HL-60 (cell line): ENCODE results near the gene PRAMEF12.

Experiments used
- DNase-seq, 2 experiments: peaks; one replicate each; pipeline ENCODE4 v3.0.0-alpha.2; 2010 to 2020; ENCODE audit warnings: low read depth in 1 of 2, low spot score in 1 of 2
- H3K27ac ChIP-seq: fragments of 250-450 bp; sonication (Bioruptor Pico); replicated peaks from 2 replicates; pipeline ENCODE4 v1.5.1; 2020; ENCODE audit warnings: mild to moderate bottlenecking, moderate library complexity
- H3K27me3 ChIP-seq: fragments of 250-450 bp; sonication (Bioruptor Pico); 2 replicates; pipeline ENCODE4 v1.5.1; 2021; ENCODE audit warnings: mild to moderate bottlenecking, moderate library complexity; ENCODE audit not compliant: insufficient read depth, poor library complexity, severe bottlenecking
- H3K4me3 ChIP-seq: replicated peaks from 2 replicates; pipeline ENCODE4 v1.5.1; 2011; ENCODE audit warnings: mild to moderate bottlenecking, control low read depth, low read length; ENCODE audit not compliant: insufficient read depth
- GABPA ChIP-seq: IDR thresholded peaks from 2 replicates; pipeline ENCODE4 v1.6.1; 2012; ENCODE audit warnings: low read depth
- POLR2AphosphoS5 ChIP-seq: IDR thresholded peaks from 2 replicates; pipeline ENCODE4 v1.6.1; 2012; ENCODE audit warnings: low read depth
- SPI1 ChIP-seq: IDR thresholded peaks from 2 replicates; pipeline ENCODE4 v1.6.1; 2012; ENCODE audit warnings: low read depth, mild to moderate bottlenecking, borderline replicate concordance
- TF ChIP-seq, protein P1 (sequence below): IDR thresholded peaks from one replicate; pipeline ENCODE4 v1.5.1; 2011; ENCODE audit warnings: low read length, control low read depth, inconsistent platforms; ENCODE audit not compliant: insufficient read depth
- TF ChIP-seq, protein P2 (sequence below): IDR thresholded peaks from 2 replicates; pipeline ENCODE4 v1.6.1; 2012; ENCODE audit warnings: low read depth; ENCODE audit not compliant: insufficient replicate concordance

PRAMEF12 gene

DNA sequence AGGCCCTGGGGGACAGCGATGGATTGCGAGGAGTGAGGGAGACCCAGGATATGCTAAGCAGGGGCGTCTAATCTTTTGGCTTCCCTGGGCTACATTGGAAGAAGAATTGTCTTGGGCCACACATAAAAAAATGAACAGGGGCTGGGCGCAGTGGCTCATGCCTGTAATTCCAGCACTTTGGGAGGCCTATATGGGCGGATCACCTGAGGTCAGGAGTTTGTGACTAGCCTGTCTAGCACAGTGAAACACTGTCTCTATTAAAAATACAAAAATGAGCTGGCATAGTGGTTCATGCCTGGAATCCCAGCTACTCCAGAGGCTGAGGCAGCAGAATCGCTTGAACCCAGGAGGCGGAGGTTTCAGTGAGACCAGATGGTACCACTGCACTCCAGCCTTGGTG is 10.8 kb upstream of the PRAMEF12 start:
- Histone ChIP-seq H3K4me3 (no peak overlapping the region), H3K27ac (no peak overlapping the region), H3K27me3 (no peaks in the 10 kb centered on the region)
- TF ChIP-seq POLR2AphosphoS5 (no peak), SPI1 (no peak), GABPA (no peak)
- TF ChIP-seq, protein P1, sequence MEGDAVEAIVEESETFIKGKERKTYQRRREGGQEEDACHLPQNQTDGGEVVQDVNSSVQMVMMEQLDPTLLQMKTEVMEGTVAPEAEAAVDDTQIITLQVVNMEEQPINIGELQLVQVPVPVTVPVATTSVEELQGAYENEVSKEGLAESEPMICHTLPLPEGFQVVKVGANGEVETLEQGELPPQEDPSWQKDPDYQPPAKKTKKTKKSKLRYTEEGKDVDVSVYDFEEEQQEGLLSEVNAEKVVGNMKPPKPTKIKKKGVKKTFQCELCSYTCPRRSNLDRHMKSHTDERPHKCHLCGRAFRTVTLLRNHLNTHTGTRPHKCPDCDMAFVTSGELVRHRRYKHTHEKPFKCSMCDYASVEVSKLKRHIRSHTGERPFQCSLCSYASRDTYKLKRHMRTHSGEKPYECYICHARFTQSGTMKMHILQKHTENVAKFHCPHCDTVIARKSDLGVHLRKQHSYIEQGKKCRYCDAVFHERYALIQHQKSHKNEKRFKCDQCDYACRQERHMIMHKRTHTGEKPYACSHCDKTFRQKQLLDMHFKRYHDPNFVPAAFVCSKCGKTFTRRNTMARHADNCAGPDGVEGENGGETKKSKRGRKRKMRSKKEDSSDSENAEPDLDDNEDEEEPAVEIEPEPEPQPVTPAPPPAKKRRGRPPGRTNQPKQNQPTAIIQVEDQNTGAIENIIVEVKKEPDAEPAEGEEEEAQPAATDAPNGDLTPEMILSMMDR: no peak
- TF ChIP-seq, protein P2, sequence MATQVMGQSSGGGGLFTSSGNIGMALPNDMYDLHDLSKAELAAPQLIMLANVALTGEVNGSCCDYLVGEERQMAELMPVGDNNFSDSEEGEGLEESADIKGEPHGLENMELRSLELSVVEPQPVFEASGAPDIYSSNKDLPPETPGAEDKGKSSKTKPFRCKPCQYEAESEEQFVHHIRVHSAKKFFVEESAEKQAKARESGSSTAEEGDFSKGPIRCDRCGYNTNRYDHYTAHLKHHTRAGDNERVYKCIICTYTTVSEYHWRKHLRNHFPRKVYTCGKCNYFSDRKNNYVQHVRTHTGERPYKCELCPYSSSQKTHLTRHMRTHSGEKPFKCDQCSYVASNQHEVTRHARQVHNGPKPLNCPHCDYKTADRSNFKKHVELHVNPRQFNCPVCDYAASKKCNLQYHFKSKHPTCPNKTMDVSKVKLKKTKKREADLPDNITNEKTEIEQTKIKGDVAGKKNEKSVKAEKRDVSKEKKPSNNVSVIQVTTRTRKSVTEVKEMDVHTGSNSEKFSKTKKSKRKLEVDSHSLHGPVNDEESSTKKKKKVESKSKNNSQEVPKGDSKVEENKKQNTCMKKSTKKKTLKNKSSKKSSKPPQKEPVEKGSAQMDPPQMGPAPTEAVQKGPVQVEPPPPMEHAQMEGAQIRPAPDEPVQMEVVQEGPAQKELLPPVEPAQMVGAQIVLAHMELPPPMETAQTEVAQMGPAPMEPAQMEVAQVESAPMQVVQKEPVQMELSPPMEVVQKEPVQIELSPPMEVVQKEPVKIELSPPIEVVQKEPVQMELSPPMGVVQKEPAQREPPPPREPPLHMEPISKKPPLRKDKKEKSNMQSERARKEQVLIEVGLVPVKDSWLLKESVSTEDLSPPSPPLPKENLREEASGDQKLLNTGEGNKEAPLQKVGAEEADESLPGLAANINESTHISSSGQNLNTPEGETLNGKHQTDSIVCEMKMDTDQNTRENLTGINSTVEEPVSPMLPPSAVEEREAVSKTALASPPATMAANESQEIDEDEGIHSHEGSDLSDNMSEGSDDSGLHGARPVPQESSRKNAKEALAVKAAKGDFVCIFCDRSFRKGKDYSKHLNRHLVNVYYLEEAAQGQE: no peak
- no peak for DNase-seq

DNA sequence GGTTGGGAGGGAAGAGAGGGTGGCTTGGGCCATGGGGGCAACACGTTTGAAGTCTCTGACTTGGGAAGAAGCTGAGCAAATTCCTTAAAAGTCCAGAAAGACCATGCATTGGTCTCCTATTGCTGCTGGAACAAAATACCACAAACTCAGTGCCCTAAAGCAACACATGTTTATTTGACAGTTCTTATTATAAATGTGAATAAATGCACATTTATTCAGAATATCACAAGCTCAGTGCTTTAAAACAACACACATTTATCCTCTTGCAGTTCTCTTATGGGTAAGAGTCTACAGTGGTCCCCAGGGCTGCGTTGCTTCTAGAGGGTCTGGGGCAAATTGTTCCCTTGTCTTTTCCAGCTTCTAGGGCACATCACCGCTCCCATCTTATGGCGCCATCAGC is 10.1 kb upstream of the PRAMEF12 start:
- H3K4me3 ChIP-seq: no peak overlapping the region
- no peak for DNase-seq
- TF ChIP-seq GABPA (no peak), POLR2AphosphoS5 (no peak), SPI1 (no peak)
- TF ChIP-seq, protein P2: no peak
- TF ChIP-seq, protein P1: no peak
- H3K27me3 ChIP-seq: no peaks in the 10 kb centered on the region
- H3K27ac ChIP-seq: no peak overlapping the region

DNA sequence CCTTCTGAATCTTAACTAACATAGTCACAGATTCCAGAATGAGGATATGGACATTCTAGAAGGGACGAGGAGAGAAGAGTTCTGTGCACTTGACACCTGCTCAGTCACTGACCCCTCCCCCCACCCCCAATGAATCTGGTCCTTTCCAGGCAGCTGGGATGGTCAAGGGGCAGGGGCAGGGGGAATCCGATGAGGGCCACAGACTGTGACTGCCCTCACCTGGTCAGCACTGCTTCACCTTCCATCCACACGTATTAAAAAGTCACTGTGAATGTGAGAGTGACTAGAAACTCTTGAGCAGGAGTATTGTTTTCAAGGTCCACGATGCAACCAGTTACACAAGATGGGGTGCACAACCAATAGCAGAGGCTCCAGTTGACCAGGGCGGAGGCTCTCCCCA is 9.5 kb upstream of the PRAMEF12 start:
- no peak overlapping the region for H3K4me3 ChIP-seq

More for the DNA sequence above, 9.5 kb upstream of the PRAMEF12 start:
- Histone ChIP-seq H3K27me3 (no peaks in the 10 kb centered on the region), H3K27ac (no peak overlapping the region)
- DNase-seq: no peak
- no peak for TF ChIP-seq GABPA
- TF ChIP-seq SPI1: no peak
- TF ChIP-seq, protein P1: no peak
- TF ChIP-seq POLR2AphosphoS5: no peak
- TF ChIP-seq, protein P2: no peak
